Gastroesophageal sphincter (tissue), 3 donors: ENCODE results near the gene OR4S2.

Experiments used
- EP300 ChIP-seq: sonication (generic); formaldehyde crosslinking; IDR thresholded peaks from one replicate; pipeline ENCODE4 v1.6.1; 2017; ENCODE audit warnings: antibody characterized with exemption, mild to moderate bottlenecking
- TF ChIP-seq, protein P1 (sequence below), 4 experiments: fragments of 200-600 bp in 2 of 4; fragments of 450-650 bp in 2 of 4; sonication (generic) in 1 of 4; IDR thresholded peaks; one replicate each; pipeline ENCODE4 v1.5.1; 2017 to 2019; ENCODE audit warnings: antibody characterized with exemption in 4 of 4, mild to moderate bottlenecking in 2 of 4, moderate library complexity in 2 of 4

DNA sequence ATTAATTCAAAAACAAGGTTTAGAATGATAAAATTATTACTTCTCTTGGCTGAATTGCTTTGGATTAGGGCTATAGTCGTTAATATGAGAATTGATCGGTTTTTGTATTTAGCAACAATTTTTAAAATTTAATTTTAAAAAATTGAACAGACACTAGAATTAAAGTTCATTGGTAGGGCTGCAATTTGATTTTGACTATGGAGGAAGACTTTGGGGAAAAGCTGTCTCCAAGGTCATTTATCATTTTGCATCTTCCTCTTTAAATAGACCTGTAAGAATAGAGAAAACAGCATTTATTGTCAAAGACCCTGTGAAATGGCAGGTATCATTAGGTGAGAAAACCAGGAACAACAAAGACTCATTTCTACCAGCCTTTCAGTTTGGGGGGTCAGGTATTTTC is at the start of gene OR4S2:
- TF ChIP-seq, protein P1, sequence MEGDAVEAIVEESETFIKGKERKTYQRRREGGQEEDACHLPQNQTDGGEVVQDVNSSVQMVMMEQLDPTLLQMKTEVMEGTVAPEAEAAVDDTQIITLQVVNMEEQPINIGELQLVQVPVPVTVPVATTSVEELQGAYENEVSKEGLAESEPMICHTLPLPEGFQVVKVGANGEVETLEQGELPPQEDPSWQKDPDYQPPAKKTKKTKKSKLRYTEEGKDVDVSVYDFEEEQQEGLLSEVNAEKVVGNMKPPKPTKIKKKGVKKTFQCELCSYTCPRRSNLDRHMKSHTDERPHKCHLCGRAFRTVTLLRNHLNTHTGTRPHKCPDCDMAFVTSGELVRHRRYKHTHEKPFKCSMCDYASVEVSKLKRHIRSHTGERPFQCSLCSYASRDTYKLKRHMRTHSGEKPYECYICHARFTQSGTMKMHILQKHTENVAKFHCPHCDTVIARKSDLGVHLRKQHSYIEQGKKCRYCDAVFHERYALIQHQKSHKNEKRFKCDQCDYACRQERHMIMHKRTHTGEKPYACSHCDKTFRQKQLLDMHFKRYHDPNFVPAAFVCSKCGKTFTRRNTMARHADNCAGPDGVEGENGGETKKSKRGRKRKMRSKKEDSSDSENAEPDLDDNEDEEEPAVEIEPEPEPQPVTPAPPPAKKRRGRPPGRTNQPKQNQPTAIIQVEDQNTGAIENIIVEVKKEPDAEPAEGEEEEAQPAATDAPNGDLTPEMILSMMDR (IDR thresholded peaks at IDR 0.05) = no peak
- TF ChIP-seq EP300 = no peak
